ENCODE measurements around the gene IL21. TPM values are rescaled to one million over a fixed set of nuclear protein-coding genes. Genes with fewer than 3 reads are reported as not detected.

IL21 gene
- total RNA-seq, 1 donor from 2014 or later: not detected

GRCh38 chr4:122588453-122589238 lies 32.2 kb downstream of the IL21 start:
- no peak overlapping the region for H3K27ac Mint-ChIP-seq
- no peaks in the 10 kb centered on the region for H3K27me3 Mint-ChIP-seq
- H3K4me3 Mint-ChIP-seq (ENCODE audit: low read depth): no peak overlapping the region
- H3K9me3 Mint-ChIP-seq (ENCODE audit: low read depth): peaks cover 5% of the 10 kb centered on the region
- no peaks in the 10 kb centered on the region for H3K36me3 Mint-ChIP-seq (ENCODE audit: insufficient read depth)
- DNase-seq (ENCODE audit: low spot score, unreplicated experiment): no peak
- H3K4me1 Mint-ChIP-seq (ENCODE audit: low read depth): peaks cover 10% of the 10 kb centered on the region
- TF ChIP-seq CTCF (IDR thresholded peaks at IDR 0.05; ENCODE audit: unreplicated experiment): no peak

- no peaks in the 10 kb centered on the region for H3K9me3 Mint-ChIP-seq (ENCODE audit: low read depth)
- no peak overlapping the region for H3K4me3 Mint-ChIP-seq (ENCODE audit: low read depth)
- no peaks in the 10 kb centered on the region for H3K27me3 Mint-ChIP-seq
- H3K4me1 Mint-ChIP-seq (ENCODE audit: low read depth): peaks cover 7% of the 10 kb centered on the region
- no peak for TF ChIP-seq CTCF (IDR thresholded peaks at IDR 0.05; ENCODE audit: unreplicated experiment)
- DNase-seq (ENCODE audit: low spot score, unreplicated experiment): no peak
- no peaks in the 10 kb centered on the region for H3K36me3 Mint-ChIP-seq (ENCODE audit: insufficient read depth)
- H3K27ac Mint-ChIP-seq: no peak overlapping the region
Measured at GRCh38 chr4:122584519-122584918, 36.3 kb downstream of the IL21 start.

DNA sequence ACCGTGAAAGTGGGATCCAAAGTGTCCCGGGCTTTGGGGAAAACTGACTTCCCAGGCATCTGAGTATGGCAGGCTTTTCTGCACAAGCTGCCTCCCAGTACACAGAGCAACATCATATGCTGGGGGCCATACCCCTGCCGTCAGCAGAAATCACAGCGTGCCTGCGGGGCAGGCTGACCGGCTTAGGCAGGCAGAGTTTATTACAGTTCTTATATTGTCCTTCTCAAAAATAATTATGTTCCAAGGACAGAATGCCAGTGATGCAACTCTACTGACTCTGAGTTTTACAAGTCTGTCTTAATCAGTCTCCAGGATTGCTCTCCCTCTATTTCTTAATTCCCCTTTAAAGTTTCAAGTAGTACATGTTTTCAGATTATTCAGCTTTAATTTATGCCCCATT lies 37.0 kb downstream of the IL21 start:
- H3K27me3 Mint-ChIP-seq: no peaks in the 10 kb centered on the region
- no peak for TF ChIP-seq CTCF (IDR thresholded peaks at IDR 0.05; ENCODE audit: unreplicated experiment)
- no peak overlapping the region for H3K27ac Mint-ChIP-seq
- peaks cover 7% of the 10 kb centered on the region for H3K4me1 Mint-ChIP-seq (ENCODE audit: low read depth)
- H3K4me3 Mint-ChIP-seq (ENCODE audit: low read depth): no peak overlapping the region
- no peaks in the 10 kb centered on the region for H3K9me3 Mint-ChIP-seq (ENCODE audit: low read depth)
- H3K36me3 Mint-ChIP-seq (ENCODE audit: insufficient read depth): no peaks in the 10 kb centered on the region
- DNase-seq (ENCODE audit: low spot score, unreplicated experiment): no peak

- Mint-ChIP-seq H3K9me3 (ENCODE audit: low read depth) (no peaks in the 10 kb centered on the region), H3K4me1 (ENCODE audit: low read depth) (no peaks in the 10 kb centered on the region), H3K27me3 (no peaks in the 10 kb centered on the region), H3K36me3 (ENCODE audit: insufficient read depth) (peaks cover 1% of the 10 kb centered on the region), H3K27ac (no peak overlapping the region), H3K4me3 (ENCODE audit: low read depth) (no peak overlapping the region)
- DNase-seq (ENCODE audit: low spot score, unreplicated experiment): peak; percentile 26
- peak; percentile 73 for TF ChIP-seq CTCF (IDR thresholded peaks at IDR 0.05; ENCODE audit: unreplicated experiment)
Measured at GRCh38 chr4:122577808-122578781, 42.8 kb downstream of the IL21 start.

GRCh38 chr4:122577189-122577553 lies 43.7 kb downstream of the IL21 start:
- Mint-ChIP-seq H3K4me3 (ENCODE audit: low read depth) (no peak overlapping the region), H3K36me3 (ENCODE audit: insufficient read depth) (peaks cover 1% of the 10 kb centered on the region), H3K9me3 (ENCODE audit: low read depth) (no peaks in the 10 kb centered on the region), H3K27ac (no peak overlapping the region), H3K27me3 (no peaks in the 10 kb centered on the region), H3K4me1 (ENCODE audit: low read depth) (no peaks in the 10 kb centered on the region)
- TF ChIP-seq CTCF (IDR thresholded peaks at IDR 0.05; ENCODE audit: unreplicated experiment): no peak
- DNase-seq (ENCODE audit: low spot score, unreplicated experiment): no peak
